Stimulated activated naive B cell treated with anti-CD40 and anti-IgM and Interleukin-4, amounts not matched to agents 10 μg/mL and 1 μg/mL and 100 μg/mL, for 72 hours (primary cell): ENCODE measurements around the gene ASTN2.
"Not testable (repeated sequence)": the region's sequence is repeated elsewhere in the genome, so short reads cannot be mapped to it uniquely, and the experiment has no call there.

Source experiments
- ATAC-seq, 2 donors: fragments of 150-1000 bp; cut with Tn5 transposase; replicated peaks; 2 replicates each; pipeline ENCODE4 v1.10.0; 2021; ENCODE audit warnings: moderate library complexity in 1 of 2
- DNase-seq: peaks from one replicate; pipeline ENCODE4 v3.0.0; 2021
- H3K27ac Mint-ChIP-seq: one replicate; pipeline ENCODE4 v1.8.0; 2022; ENCODE audit warnings: mild to moderate bottlenecking, mixed read lengths
- H3K27me3 Mint-ChIP-seq, 2 donors: one replicate each; pipeline ENCODE4 v1.8.0; 2022; ENCODE audit warnings: mixed read lengths in 2 of 2
- H3K36me3 Mint-ChIP-seq, 2 donors: one replicate each; pipeline ENCODE4 v1.8.0; 2022; ENCODE audit warnings: mixed read lengths in 2 of 2, mild to moderate bottlenecking in 1 of 2
- H3K4me1 Mint-ChIP-seq, 2 donors: one replicate each; pipeline ENCODE4 v1.8.0; 2022; ENCODE audit warnings: mixed read lengths in 2 of 2, mild to moderate bottlenecking in 1 of 2
- H3K4me3 Mint-ChIP-seq, 2 donors: one replicate each; pipeline ENCODE4 v1.8.0; 2022; ENCODE audit warnings: mild to moderate bottlenecking in 2 of 2, mixed read lengths in 2 of 2, moderate library complexity in 1 of 2
- H3K9me3 Mint-ChIP-seq, 2 donors: one replicate each; pipeline ENCODE4 v1.8.0; 2022; ENCODE audit warnings: mixed read lengths in 2 of 2, mild to moderate bottlenecking in 1 of 2

Gene ASTN2

GRCh38 chr9:116855881-116856662 is 558.8 kb downstream of the ASTN2 start:
- H3K9me3 Mint-ChIP-seq: no peaks in the 10 kb centered on the region
- DNase-seq: no peak
- no peak overlapping the region for H3K4me3 Mint-ChIP-seq
- H3K27ac Mint-ChIP-seq: no peak overlapping the region
- no peaks in the 10 kb centered on the region for H3K36me3 Mint-ChIP-seq
- ATAC-seq: no peak
- H3K4me1 Mint-ChIP-seq: no peaks in the 10 kb centered on the region
- H3K27me3 Mint-ChIP-seq: peaks cover 4 to 6% of the 10 kb centered on the region in 2 donors

GRCh38 chr9:116849721-116850120 is 565.1 kb downstream of the ASTN2 start:
- DNase-seq (no peak), ATAC-seq (no peak)
- no peak overlapping the region for H3K27ac Mint-ChIP-seq
- no peaks in the 10 kb centered on the region for H3K4me1 Mint-ChIP-seq
- H3K36me3 Mint-ChIP-seq: no peaks in the 10 kb centered on the region
- H3K4me3 Mint-ChIP-seq: no peak overlapping the region
- no peaks in the 10 kb centered on the region for H3K27me3 Mint-ChIP-seq
- H3K9me3 Mint-ChIP-seq: peaks cover 0 to 2% of the 10 kb centered on the region in 2 donors

GRCh38 chr9:116844621-116845020 is 570.2 kb downstream of the ASTN2 start:
- no peaks in the 10 kb centered on the region for H3K36me3 Mint-ChIP-seq
- ATAC-seq (no peak), DNase-seq (no peak)
- H3K27me3 Mint-ChIP-seq: no peaks in the 10 kb centered on the region
- no peaks in the 10 kb centered on the region for H3K4me1 Mint-ChIP-seq
- H3K27ac Mint-ChIP-seq: no peak overlapping the region
- H3K9me3 Mint-ChIP-seq: peaks cover 0 to 7% of the 10 kb centered on the region in 2 donors
- no peak overlapping the region for H3K4me3 Mint-ChIP-seq

GRCh38 chr9:116843863-116844620 is 570.8 kb downstream of the ASTN2 start:
- Mint-ChIP-seq H3K27ac (no peak overlapping the region), H3K4me1 (no peaks in the 10 kb centered on the region), H3K9me3 (peaks cover 0 to 7% of the 10 kb centered on the region in 2 donors), H3K27me3 (no peaks in the 10 kb centered on the region), H3K4me3 (no peak overlapping the region), H3K36me3 (no peaks in the 10 kb centered on the region)
- DNase-seq (no peak), ATAC-seq (no peak)

DNA sequence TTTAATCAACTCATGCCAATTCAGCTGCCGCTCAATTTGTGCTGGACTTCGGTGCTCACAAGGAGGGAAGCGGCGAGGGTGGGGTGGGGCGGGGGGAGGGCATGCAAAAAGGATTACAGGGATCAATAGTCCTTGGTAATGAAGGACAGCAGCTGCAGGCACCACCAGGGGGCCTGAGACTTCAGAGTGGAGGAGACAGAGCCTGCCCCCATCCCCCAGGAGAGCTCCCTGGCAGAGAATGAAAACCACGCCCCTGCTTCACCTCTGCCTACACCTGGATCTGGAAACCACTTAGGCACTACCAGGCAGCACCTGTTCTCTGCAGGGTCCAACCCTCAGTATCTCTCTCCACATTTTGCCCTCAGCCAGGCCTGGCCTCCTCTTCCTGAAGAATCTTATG is 572.2 kb downstream of the ASTN2 start:
- ATAC-seq: no peak

DNA sequence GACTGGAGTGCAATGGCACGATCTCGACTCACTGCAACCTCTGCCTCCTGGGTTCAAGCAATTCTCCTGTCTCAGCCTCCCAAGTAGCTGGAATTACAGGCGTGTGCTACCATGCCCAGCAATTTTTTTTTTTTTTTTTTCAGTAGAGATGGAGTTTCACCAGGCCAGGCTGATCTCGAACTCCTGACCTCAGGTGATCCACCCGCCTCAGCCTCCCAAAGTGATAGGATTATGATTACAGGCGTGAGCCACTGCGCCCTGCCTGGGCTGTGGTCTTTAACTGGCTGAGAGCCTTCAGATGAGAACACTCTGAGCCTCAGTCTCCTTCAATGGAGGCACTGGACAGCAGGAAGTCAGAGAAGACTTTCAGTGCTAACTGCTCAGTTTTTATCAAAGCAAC is 576.4 kb downstream of the ASTN2 start:
- not testable (repeated sequence) for H3K36me3 Mint-ChIP-seq, ATAC-seq, H3K9me3 Mint-ChIP-seq, H3K27me3 Mint-ChIP-seq, H3K4me1 Mint-ChIP-seq, H3K4me3 Mint-ChIP-seq, H3K27ac Mint-ChIP-seq, DNase-seq

More for the DNA sequence above, 572.2 kb downstream of the ASTN2 start:
- no peak for DNase-seq
- no peaks in the 10 kb centered on the region for H3K27me3 Mint-ChIP-seq
- no peaks in the 10 kb centered on the region for H3K36me3 Mint-ChIP-seq
- H3K4me3 Mint-ChIP-seq: no peak overlapping the region
- peaks cover 0 to 7% of the 10 kb centered on the region in 2 donors for H3K9me3 Mint-ChIP-seq
- no peak overlapping the region for H3K27ac Mint-ChIP-seq
- H3K4me1 Mint-ChIP-seq: no peaks in the 10 kb centered on the region

- ATAC-seq (no peak), DNase-seq (no peak)
- no peak overlapping the region for H3K27ac Mint-ChIP-seq
- H3K36me3 Mint-ChIP-seq: no peaks in the 10 kb centered on the region
- peaks cover 4% of the 10 kb centered on the region in 2 donors for H3K9me3 Mint-ChIP-seq
- no peaks in the 10 kb centered on the region for H3K27me3 Mint-ChIP-seq
- no peaks in the 10 kb centered on the region for H3K4me1 Mint-ChIP-seq
- no peak overlapping the region for H3K4me3 Mint-ChIP-seq
These were observed 577.6 kb downstream of the ASTN2 start for GRCh38 chr9:116837018-116837989.

DNA sequence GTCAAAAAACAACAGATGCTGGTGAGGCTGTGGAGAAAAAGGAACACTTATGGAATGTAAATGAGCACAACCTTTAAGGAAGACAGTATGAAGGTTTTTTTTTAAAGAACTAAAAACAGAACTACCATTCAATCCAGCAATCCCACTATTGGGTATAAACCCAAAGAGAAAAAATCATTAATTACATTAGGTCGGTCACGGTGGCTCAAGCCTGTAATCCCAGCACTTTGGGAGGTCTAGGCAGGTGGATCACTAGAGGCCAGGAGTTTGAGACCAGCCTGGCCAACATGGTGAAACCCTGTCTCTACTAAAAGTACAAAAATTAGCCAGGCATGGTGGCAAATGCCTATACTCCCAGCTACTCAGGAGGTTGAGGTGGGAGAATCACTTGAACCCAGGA is 584.5 kb downstream of the ASTN2 start:
- not testable (repeated sequence) for ATAC-seq, H3K36me3 Mint-ChIP-seq, DNase-seq, H3K4me1 Mint-ChIP-seq, H3K27me3 Mint-ChIP-seq, H3K4me3 Mint-ChIP-seq, H3K27ac Mint-ChIP-seq, H3K9me3 Mint-ChIP-seq

DNA sequence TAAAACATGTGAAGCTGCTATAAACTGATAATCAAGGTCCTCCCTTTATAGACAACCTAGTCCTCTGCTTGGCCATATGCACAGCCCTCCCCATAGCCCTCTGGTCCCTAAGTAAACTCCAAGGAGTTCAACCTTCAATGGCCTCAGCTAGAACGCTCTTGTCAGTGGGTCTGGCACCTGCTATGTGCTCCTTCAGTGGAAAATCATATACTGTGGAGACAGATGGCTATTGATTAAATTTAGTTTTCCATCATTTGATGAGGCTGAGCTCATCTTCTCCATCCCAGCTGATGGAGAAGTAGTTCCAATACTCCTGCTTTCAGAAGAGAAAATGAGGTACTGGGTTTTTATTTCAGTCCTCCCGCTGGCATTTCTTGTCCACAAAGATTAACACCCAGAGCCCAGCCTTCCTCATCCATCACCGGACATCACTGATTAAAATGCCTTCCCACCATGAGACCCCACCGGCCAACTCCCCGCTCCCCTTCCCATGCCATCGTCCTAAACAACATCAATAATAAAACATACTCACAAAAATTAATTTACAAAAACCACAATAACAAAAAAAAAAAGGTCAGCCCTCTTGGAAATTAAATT is 593.1 kb downstream of the ASTN2 start:
- H3K9me3 Mint-ChIP-seq: no peaks in the 10 kb centered on the region

DNA sequence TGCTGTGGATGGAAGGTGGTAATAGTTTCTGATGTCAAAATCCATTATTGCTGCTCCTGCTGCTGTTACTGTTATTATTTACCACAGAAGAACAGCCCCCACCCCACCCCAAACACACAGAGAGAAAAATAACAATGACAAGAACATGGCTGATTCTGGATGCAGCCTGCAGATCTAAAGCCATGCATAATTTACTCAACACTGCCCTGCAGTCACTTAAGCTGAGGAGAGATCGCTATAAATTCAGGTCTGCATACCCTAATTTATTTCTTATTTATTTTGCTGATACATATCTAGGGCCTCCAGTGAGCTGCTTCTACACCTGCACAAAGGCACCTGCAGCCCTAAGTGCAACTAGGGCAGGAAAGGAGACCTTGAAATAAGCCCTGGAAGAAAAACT is 595.7 kb downstream of the ASTN2 start:
- Mint-ChIP-seq H3K9me3 (no peaks in the 10 kb centered on the region), H3K4me3 (no peak overlapping the region), H3K36me3 (no peaks in the 10 kb centered on the region), H3K4me1 (no peaks in the 10 kb centered on the region), H3K27ac (no peak overlapping the region), H3K27me3 (peaks cover 0 to 4% of the 10 kb centered on the region in 2 donors)
- DNase-seq (no peak), ATAC-seq (no peak)

More for the DNA sequence above, 593.1 kb downstream of the ASTN2 start:
- no peak overlapping the region for H3K27ac Mint-ChIP-seq
- no peak overlapping the region for H3K4me3 Mint-ChIP-seq
- H3K36me3 Mint-ChIP-seq: no peaks in the 10 kb centered on the region
- peaks cover 0 to 4% of the 10 kb centered on the region in 2 donors for H3K27me3 Mint-ChIP-seq
- ATAC-seq (no peak), DNase-seq (no peak)
- H3K4me1 Mint-ChIP-seq: no peaks in the 10 kb centered on the region

DNA sequence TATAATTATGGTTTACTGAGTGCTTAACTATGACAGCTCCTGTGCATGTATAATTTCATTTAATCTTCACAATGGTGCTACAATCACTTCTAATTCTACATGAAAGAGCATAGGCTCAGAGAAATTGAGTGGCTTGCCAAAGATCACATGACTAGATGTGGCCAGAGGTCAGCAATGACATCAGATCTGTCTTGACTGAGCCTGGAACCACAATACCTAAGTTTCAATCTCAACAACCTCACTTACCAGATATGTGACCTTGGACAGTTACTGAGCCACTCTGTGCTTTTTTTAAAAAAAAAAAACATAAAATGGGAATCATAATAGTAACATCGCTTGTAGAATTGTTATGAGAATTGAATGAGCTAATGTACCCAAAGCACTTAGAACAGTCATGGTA is 597.1 kb downstream of the ASTN2 start:
- Mint-ChIP-seq H3K27me3 (peaks cover 0 to 4% of the 10 kb centered on the region in 2 donors), H3K4me3 (no peak overlapping the region), H3K27ac (no peak overlapping the region), H3K36me3 (no peaks in the 10 kb centered on the region), H3K4me1 (no peaks in the 10 kb centered on the region), H3K9me3 (no peaks in the 10 kb centered on the region)
- no peak for ATAC-seq
- DNase-seq: no peak

GRCh38 chr9:116816484-116816883 is 598.4 kb downstream of the ASTN2 start:
- H3K4me3 Mint-ChIP-seq: no peak overlapping the region
- no peak overlapping the region for H3K27ac Mint-ChIP-seq
- H3K9me3 Mint-ChIP-seq: no peaks in the 10 kb centered on the region
- H3K4me1 Mint-ChIP-seq: no peaks in the 10 kb centered on the region
- ATAC-seq (no peak), DNase-seq (no peak)
- no peaks in the 10 kb centered on the region for H3K36me3 Mint-ChIP-seq
- peaks cover 0 to 4% of the 10 kb centered on the region in 2 donors for H3K27me3 Mint-ChIP-seq

DNA sequence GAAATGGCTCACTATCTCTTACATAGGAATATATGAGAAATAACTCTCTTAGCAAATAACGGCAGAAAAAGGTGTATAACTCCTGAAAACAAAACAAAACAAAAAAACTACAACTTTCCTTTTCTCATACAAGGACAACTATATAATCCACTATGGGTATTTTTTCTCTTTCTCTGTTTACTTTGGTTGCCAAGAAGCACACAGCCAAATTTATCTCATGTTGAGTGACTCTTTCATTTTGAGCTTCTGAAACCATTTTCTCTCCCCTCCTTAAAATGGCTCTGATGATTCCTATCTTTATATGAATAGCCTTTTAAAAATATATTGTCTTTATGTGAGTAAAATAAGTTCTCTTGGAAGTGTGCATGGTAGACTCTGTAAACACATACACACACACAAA is 599.0 kb downstream of the ASTN2 start:
- H3K4me1 Mint-ChIP-seq: no peaks in the 10 kb centered on the region
- DNase-seq (no peak), ATAC-seq (no peak)
- H3K9me3 Mint-ChIP-seq: no peaks in the 10 kb centered on the region
- no peaks in the 10 kb centered on the region for H3K27me3 Mint-ChIP-seq
- no peaks in the 10 kb centered on the region for H3K36me3 Mint-ChIP-seq
- no peak overlapping the region for H3K27ac Mint-ChIP-seq
- H3K4me3 Mint-ChIP-seq: no peak overlapping the region

DNA sequence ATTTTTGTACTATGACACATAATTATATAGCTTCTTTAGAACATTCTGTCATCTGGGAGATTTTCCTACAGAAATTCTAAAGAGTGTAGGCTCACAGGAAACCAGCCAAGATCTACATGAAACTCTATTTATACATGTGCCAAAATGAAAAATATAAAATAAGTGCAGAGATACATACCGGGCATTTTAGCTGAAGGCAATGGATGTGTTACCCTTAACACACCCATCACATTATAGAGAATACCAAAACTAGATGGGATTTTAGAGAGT is 601.9 kb downstream of the ASTN2 start:
- no peaks in the 10 kb centered on the region for H3K27me3 Mint-ChIP-seq
- no peaks in the 10 kb centered on the region for H3K9me3 Mint-ChIP-seq
- DNase-seq (no peak), ATAC-seq (no peak)
- no peaks in the 10 kb centered on the region for H3K4me1 Mint-ChIP-seq
- no peak overlapping the region for H3K27ac Mint-ChIP-seq
- no peaks in the 10 kb centered on the region for H3K36me3 Mint-ChIP-seq
- no peak overlapping the region for H3K4me3 Mint-ChIP-seq
